ENCODE results near the gene TAS2R43.
"Not testable (repeated sequence)": the region's sequence is repeated elsewhere in the genome, so short reads cannot be mapped to it uniquely, and the experiment has no call there.

TAS2R43 gene

DNA sequence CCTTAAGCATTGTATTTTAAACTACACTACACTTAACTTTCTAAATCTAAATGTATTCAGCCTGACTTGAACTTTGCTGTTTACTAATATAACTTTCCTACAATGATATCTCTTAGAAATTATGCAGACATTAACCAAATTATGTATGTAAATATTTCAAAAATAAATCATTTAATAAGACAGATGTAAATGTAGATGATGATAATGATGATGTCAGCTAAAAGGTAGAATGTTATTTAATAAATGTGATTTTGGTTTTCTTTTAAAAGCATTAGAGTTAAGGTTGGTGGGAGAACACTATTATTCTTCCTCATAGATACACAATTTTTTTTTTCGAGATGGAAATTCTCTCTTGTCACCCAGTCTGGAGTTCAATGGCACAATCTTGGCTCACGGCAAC lies 10.1 kb downstream of the TAS2R43 start:
- TF ChIP-seq, protein P1, sequence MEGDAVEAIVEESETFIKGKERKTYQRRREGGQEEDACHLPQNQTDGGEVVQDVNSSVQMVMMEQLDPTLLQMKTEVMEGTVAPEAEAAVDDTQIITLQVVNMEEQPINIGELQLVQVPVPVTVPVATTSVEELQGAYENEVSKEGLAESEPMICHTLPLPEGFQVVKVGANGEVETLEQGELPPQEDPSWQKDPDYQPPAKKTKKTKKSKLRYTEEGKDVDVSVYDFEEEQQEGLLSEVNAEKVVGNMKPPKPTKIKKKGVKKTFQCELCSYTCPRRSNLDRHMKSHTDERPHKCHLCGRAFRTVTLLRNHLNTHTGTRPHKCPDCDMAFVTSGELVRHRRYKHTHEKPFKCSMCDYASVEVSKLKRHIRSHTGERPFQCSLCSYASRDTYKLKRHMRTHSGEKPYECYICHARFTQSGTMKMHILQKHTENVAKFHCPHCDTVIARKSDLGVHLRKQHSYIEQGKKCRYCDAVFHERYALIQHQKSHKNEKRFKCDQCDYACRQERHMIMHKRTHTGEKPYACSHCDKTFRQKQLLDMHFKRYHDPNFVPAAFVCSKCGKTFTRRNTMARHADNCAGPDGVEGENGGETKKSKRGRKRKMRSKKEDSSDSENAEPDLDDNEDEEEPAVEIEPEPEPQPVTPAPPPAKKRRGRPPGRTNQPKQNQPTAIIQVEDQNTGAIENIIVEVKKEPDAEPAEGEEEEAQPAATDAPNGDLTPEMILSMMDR (IDR thresholded peaks at IDR 0.05; ENCODE audit: low read depth, low read length, missing control alignments), result no peak
- DNase-seq (ENCODE audit: low read depth), result no peak
- no peak overlapping the region for H3K4me3 ChIP-seq (ENCODE audit: low read depth, low read length)

DNA sequence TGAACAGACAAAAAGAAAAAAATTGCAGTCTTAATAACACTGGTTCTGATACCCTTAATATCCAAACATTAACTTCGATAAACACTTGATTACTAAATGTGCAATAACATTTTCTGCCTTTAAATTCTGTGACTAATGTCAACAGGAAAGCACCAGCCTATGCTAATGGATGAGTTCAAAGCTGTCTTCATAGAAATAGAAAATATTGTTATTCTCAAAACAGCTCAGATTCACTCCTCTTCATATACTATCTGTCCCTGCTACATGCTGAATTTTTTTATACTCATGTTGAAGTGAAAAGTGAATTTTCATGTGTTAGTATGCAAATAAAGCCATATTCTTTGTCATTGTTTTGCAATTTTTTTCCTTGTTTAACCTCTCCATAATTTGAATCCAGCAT lies 13.9 kb downstream of the TAS2R43 start:
- TF ChIP-seq, protein P1 (IDR thresholded peaks at IDR 0.05; ENCODE audit: low read depth, low read length, missing control alignments), result no peak
- no peak for DNase-seq (ENCODE audit: low read depth)
- no peak overlapping the region for H3K4me3 ChIP-seq (ENCODE audit: low read depth, low read length)

DNA sequence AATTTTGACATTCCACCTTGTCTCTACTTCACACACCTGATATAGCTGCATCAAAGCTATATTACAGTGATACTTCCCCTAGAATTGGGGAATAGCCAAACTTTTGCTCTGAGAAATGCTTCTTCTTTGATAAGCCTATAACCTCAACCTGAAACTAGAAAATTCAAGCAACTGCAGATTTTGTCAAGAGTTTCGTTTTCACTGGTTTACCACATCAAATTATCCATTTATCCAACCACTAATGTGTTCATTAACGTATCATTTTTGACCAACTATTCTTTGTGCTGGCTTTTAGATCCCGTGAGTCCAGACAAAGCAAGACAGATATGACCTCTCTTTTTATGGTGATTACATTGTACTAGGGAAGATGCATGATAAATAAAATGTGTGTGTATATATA lies 16.5 kb downstream of the TAS2R43 start:
- no peak overlapping the region for H3K4me3 ChIP-seq (ENCODE audit: low read depth, low read length)
- DNase-seq (ENCODE audit: low read depth), result no peak
- TF ChIP-seq, protein P1 (IDR thresholded peaks at IDR 0.05; ENCODE audit: low read depth, low read length, missing control alignments), result no peak

DNA sequence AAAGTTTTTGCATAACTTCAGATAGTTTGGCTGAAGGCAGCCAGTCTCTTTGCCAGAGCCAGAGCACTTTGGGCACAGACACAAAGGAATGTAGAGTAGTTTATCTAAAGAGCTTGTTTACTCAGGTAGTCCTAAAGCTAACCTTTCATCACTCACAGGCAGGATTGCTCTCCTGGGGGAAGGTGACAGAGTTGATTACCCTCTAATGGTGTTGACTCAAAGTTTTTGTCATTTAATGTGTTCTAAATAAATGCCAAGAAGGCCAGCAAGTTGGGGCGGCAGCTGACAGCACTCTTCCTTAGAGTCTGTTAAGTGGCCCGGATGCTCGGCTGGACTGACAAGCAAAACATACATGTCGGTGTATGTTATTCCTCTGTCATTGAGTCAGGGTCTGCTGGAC lies 20.7 kb downstream of the TAS2R43 start:
- TF ChIP-seq, protein P1 (IDR thresholded peaks at IDR 0.05; ENCODE audit: low read depth, low read length, missing control alignments), result no peak
- H3K4me3 ChIP-seq (ENCODE audit: low read depth, low read length), result no peak overlapping the region
- no peak for DNase-seq (ENCODE audit: low read depth)

DNA sequence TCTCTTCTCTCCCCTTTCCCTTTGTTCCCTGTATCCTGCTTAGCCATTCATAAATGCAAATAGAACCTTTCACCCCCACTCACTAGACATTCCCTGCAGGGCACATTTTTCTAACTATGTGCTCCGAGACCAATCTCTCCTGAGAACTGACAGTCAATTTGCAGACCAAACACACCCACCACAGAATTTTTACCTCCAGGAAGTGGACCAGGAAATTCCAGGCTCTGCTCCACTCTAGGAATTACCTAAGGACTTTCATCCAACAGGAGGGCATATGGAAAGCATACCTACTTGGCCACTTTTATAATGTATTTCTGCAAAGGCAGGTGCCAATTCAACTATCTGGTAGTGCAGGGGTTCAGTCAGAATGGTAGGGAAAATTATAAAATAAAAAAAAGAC lies 21.1 kb downstream of the TAS2R43 start:
- TF ChIP-seq, protein P1 (IDR thresholded peaks at IDR 0.05; ENCODE audit: low read depth, low read length, missing control alignments), result no peak
- DNase-seq (ENCODE audit: low read depth), result no peak

DNA sequence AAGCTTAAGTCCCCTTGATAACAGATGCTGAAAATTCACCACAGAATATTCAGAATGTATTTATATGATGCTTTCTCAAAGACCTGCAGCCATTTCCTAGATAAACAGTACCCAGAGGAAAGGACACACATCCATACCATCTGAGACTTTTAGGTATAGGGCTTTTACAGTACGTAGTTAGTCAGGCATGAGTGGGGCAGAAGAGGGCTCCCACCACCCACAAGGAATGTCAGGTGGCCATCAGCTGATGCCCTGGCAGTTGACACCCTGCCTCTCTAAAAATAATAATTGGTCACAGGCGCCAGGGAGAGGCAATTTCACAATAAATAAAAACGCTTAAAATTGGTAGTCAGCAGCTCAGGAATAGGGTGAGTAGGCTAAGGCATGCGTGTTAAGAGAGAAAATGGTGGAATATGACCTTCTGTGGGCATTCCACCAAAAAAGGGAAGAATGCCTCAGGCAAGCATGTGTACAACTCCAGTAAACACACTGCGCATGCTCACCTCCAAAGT lies 22.2 kb downstream of the TAS2R43 start:
- DNase-seq (ENCODE audit: low read depth), result no peak
- no peak overlapping the region for H3K4me3 ChIP-seq (ENCODE audit: low read depth, low read length)
- TF ChIP-seq, protein P1 (IDR thresholded peaks at IDR 0.05; ENCODE audit: low read depth, low read length, missing control alignments), result no peak

More for the DNA sequence above, 21.1 kb downstream of the TAS2R43 start:
- no peak overlapping the region for H3K4me3 ChIP-seq (ENCODE audit: low read depth, low read length)

DNA sequence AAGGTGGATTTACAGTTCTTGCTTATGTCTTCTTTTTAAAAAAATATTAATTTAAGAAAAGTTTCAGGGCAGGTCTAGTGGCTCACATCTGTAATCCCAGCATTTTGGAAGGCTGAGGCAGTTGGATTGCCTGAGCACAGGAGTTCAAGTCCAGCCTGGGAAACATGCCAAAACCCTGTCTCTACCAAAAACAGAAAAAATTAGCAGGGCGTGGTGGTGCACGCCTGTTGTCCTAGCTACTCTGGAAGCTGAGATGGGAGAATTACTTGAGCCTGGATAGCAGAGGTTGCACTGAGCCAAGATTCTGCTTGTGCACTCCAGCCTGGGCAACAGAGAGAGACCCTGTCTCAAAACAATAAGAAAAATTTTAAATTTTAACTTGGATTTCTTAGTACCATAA lies 24.6 kb downstream of the TAS2R43 start:
- H3K4me3 ChIP-seq (ENCODE audit: low read depth, low read length), result no peak overlapping the region
- no peak for DNase-seq (ENCODE audit: low read depth)
- TF ChIP-seq, protein P1 (IDR thresholded peaks at IDR 0.05; ENCODE audit: low read depth, low read length, missing control alignments), result no peak

DNA sequence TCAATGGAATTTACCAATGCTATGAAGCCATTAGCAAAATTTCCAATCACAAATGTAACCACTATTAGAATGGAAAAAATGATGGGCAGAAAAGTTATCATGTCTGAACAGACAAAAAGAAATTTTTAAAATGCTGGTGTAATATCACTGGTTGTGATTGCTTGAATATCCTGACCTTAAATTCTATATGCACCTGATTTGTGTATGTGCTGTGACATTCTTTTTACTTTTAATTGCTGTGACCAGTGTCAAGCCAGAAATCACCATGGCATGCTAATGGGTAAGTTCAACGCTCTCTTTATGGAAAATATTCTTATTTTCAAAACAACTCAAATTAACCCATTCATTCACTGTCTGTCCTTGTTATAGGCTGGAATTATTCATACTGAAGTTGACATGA lies 29.9 kb downstream of the TAS2R43 start, which contains the start of gene TAS2R46:
TAS2R46 (minus strand) TSS at position 101 of the 400 bp plus-strand sequence; CDS start at position 101, 0 bp downstream.
- not testable (repeated sequence) for H3K4me3 ChIP-seq (ENCODE audit: low read depth, low read length); DNase-seq (ENCODE audit: low read depth)
